Lower leg skin (tissue), 4 donors: ENCODE measurements around the gene C22orf23. TPM values are rescaled to one million over a fixed set of nuclear protein-coding genes. Genes with fewer than 3 reads are reported as not detected.

Source experiments
- DNase-seq, 2 donors: peaks; one replicate each; pipeline ENCODE4 v3.0.0-alpha.2; 2019; ENCODE audit warnings: low spot score in 2 of 2
- H3K4me3 ChIP-seq: fragments of 200-600 bp; sonication (generic); 2 replicates; pipeline ENCODE4 v1.5.1; 2017; ENCODE audit warnings: mild to moderate bottlenecking, low read depth; ENCODE audit not compliant: poor library complexity, severe bottlenecking
- CTCF ChIP-seq, 3 donors: fragments of 450-650 bp; IDR thresholded peaks; one replicate each; pipeline ENCODE4 v1.5.1; 2016; ENCODE audit warnings: antibody characterized with exemption in 3 of 3, mild to moderate bottlenecking in 3 of 3, moderate library complexity in 2 of 3
- POLR2A ChIP-seq, 2 donors: fragments of 450-650 bp; IDR thresholded peaks; one replicate each; pipeline ENCODE4 v1.6.1; 2016 to 2017; ENCODE audit warnings: antibody characterized with exemption in 2 of 2, mild to moderate bottlenecking in 1 of 2, moderate library complexity in 1 of 2
- WGBS, 2 donors: methylation state at CpG; one replicate each; pipeline ENCODE4 v1.1.5; 2018; 5-methylcytosine and 5-hydroxymethylcytosine counted together
- intact Hi-C: fragments of 100-400 bp; cut with DNase I; formaldehyde crosslinking; loops from one replicate; pipeline ENCODE4 v1.15.0; 2023; ENCODE audit warnings: low total_unique reads
- total RNA-seq, 4 donors: library from RNA; depleted of rRNA; stranded (reverse); fragments of >200 nt; gene quantifications; one replicate each; pipeline ENCODE4 v1.1.0, GENCODE V29; 2016

The C22orf23 gene
- total RNA-seq, 4 donors from 2014 or later, result not detected

- intact Hi-C loops, result no loop called here
- TF ChIP-seq POLR2A (IDR thresholded peaks at IDR 0.05) (no peak), CTCF (IDR thresholded peaks at IDR 0.05) (no peak)
- DNase-seq, result peak in 1 of 2 donors; percentile 92
- WGBS, 2 donors, result 13 to 23% methylated on average over 18 to 33 of the region's 90 CpGs
- H3K4me3 ChIP-seq, result peak within 1 kb of the TSS; percentile 59
Observed at GRCh38 chr22:37905534-37906363, 47.7 kb downstream of the C22orf23 start, which contains the start of gene MICALL1. Gene MICALL1, plus strand, starts transcription at chr22:37906297. Its CDS starts 126 bp downstream, at chr22:37906423.

- DNase-seq, result peak; percentile 32 to 90
- no peak for TF ChIP-seq CTCF (IDR thresholded peaks at IDR 0.05)
- TF ChIP-seq POLR2A (IDR thresholded peaks at IDR 0.05), result no peak
- WGBS, 2 donors, result 49 to 66% methylated on average over 10 of the region's 10 CpGs
- no peak overlapping the region for H3K4me3 ChIP-seq
- intact Hi-C loops, result no loop called here
Observed at GRCh38 chr22:37904572-37905533, 48.5 kb downstream of the C22orf23 start.

- TF ChIP-seq CTCF (IDR thresholded peaks at IDR 0.05), result no peak
- 43 to 54% methylated on average over 9 of the region's 9 CpGs for WGBS, 2 donors
- peak; percentile 54 to 92 for DNase-seq
- no peak overlapping the region for H3K4me3 ChIP-seq
- intact Hi-C loops, result no loop called here
Observed at GRCh38 chr22:37898441-37899181, 54.8 kb downstream of the C22orf23 start.

- WGBS, 2 donors, result 50 to 66% methylated on average over 2 of the region's 2 CpGs
- no peak for DNase-seq
- no peak overlapping the region for H3K4me3 ChIP-seq
- intact Hi-C loops, result no loop called here
- TF ChIP-seq CTCF (IDR thresholded peaks at IDR 0.05) (no peak), POLR2A (IDR thresholded peaks at IDR 0.05) (no peak)
Observed at GRCh38 chr22:37897807-37898206, 55.6 kb downstream of the C22orf23 start.

GRCh38 chr22:37896939-37897338 lies 56.5 kb downstream of the C22orf23 start:
- H3K4me3 ChIP-seq, result no peak overlapping the region
- intact Hi-C loops, result no loop called here
- 75 to 79% methylated on average over 3 of the region's 3 CpGs for WGBS, 2 donors
- DNase-seq, result no peak
- TF ChIP-seq POLR2A (IDR thresholded peaks at IDR 0.05) (no peak), CTCF (IDR thresholded peaks at IDR 0.05) (no peak)
